Tibial nerve (tissue), 3 donors: ENCODE results near the gene COMP.

Experiments
- CTCF ChIP-seq, 5 experiments: fragments of 200-600 bp in 3 of 5; fragments of 450-650 bp in 2 of 5; sonication (generic) in 3 of 5; IDR thresholded peaks; one replicate each; pipeline ENCODE4 v1.5.1; 2016 to 2019; ENCODE audit warnings: antibody characterized with exemption in 5 of 5, mild to moderate bottlenecking in 3 of 5, moderate library complexity in 2 of 5
- POLR2A ChIP-seq, 2 donors: fragments of 450-650 bp; IDR thresholded peaks; one replicate each; pipeline ENCODE4 v1.6.1; 2017; ENCODE audit warnings: antibody characterized with exemption in 2 of 2, mild to moderate bottlenecking in 2 of 2, moderate library complexity in 2 of 2

GRCh38 chr19:18742838-18743783, 48.0 kb downstream of the COMP start:
- TF ChIP-seq CTCF (IDR thresholded peaks at IDR 0.05) (no peak), POLR2A (IDR thresholded peaks at IDR 0.05) (no peak)
